HG03103 (cell line): ENCODE measurements around the gene VPS51.

Experiments used
- ATAC-seq: cut with Tn5 transposase; IDR thresholded peaks from one replicate; pipeline ENCODE4 v1.9.1; 2021; ENCODE audit warnings: low read depth; ENCODE audit not compliant: unreplicated experiment

Gene VPS51

DNA sequence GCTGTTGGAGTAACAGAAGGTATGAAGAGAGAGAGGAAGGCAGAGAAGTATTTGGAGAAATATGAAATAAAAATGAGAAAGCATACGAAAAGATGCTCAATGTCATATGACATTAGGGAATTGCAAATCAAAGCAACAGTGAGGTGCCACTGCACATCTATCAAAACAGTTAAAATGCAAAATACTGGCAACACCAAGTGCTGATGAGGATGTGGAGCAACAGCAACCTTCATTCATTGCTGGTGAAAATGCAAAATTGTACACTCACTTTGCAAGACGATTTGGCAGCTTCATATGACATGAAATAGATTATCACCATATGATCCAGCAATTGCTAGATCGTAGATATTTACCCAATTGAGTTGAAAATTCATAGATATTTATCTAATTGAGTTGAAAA is 64.6 kb downstream of the VPS51 start:
- no peak for ATAC-seq
